A549 (cell line): Measurements from ENCODE around the gene KCNIP3. TPM values are rescaled to one million over a fixed set of nuclear protein-coding genes. Genes with fewer than 3 reads are reported as not detected.

ENCODE experiments used
- ATAC-seq, 2 experiments: fragments of 200-7000 bp in 1 of 2; fragments of >200 bp in 1 of 2; cut with Nextera tagmentation in 1 of 2; cut with Tn5 transposase in 1 of 2; 3 replicates each; pipeline versions ENCODE4 v1.8.0 to v1.9.1; 2018 to 2020; ENCODE audit warnings: mild to moderate bottlenecking in 1 of 2, moderate library complexity in 1 of 2
- CTCF ChIA-PET: fragments of 300-600 bp; sonication (Branson Sonifier 250); formaldehyde crosslinking; extraction: SDS; loops from one replicate; lab custom pipeline; 2021; ENCODE audit warnings: antibody characterized with exemption, inconsistent platforms; lab: Yijun Ruan, JAX
- POLR2A ChIA-PET: fragments of 350-600 bp; formaldehyde crosslinking; extraction: SDS; loops from one replicate; lab custom pipeline; 2021; ENCODE audit warnings: antibody characterized with exemption, inconsistent platforms; lab: Yijun Ruan, JAX
- DNase-seq, 2 experiments: peaks; one replicate each; pipeline versions ENCODE4 v3.0.0 to v3.0.0-alpha.2; 2011 to 2016; ENCODE audit warnings: low read depth in 1 of 2, low spot score in 1 of 2
- FAIRE-seq: peaks from 2 replicates; lab custom pipeline; 2011; peaks lifted over from hg19 to GRCh38; lab: Jason Lieb, UNC
- H3K27ac ChIP-seq, 2 experiments: fragments of >200 bp; sonication (Bioruptor Twin); formaldehyde crosslinking; 3 replicates each; pipeline ENCODE4 v1.5.1; 2016 to 2017
- H3K4me1 ChIP-seq: fragments of >200 bp; sonication (Bioruptor Twin); formaldehyde crosslinking; 3 replicates; pipeline ENCODE4 v1.6.1; 2016
- H3K4me2 ChIP-seq: fragments of >200 bp; sonication (Bioruptor Twin); formaldehyde crosslinking; 3 replicates; pipeline ENCODE4 v1.6.1; 2016
- H3K4me3 ChIP-seq: fragments of >200 bp; sonication (Bioruptor Twin); formaldehyde crosslinking; 3 replicates; pipeline ENCODE4 v1.5.1; 2016
- H3K9me3 ChIP-seq: fragments of >200 bp; sonication (Bioruptor Twin); formaldehyde crosslinking; 3 replicates; pipeline ENCODE4 v1.6.1; 2016
- BCL3 ChIP-seq: fragments of >200 bp; sonication (Bioruptor Twin); formaldehyde crosslinking; IDR thresholded peaks from 3 replicates; pipeline ENCODE4 v1.6.1; 2016
- BHLHE40 ChIP-seq: IDR thresholded peaks from 2 replicates; pipeline ENCODE4 v1.6.1; 2012; ENCODE audit warnings: low read depth, low read length, inconsistent platforms
- CBX2 ChIP-seq: fragments of 200-600 bp; sonication (generic); IDR thresholded peaks from 2 replicates; pipeline ENCODE4 v1.6.1; 2016; ENCODE audit warnings: low read depth, mild to moderate bottlenecking, borderline replicate concordance
- CHD2 ChIP-seq: fragments of 150-350 bp; IDR thresholded peaks from 2 replicates; pipeline ENCODE4 v1.6.1; 2014; ENCODE audit warnings: low read length; ENCODE audit not compliant: partially characterized antibody
- CTCF ChIP-seq: fragments of >200 bp; sonication (Bioruptor Twin); formaldehyde crosslinking; IDR thresholded peaks from 3 replicates; pipeline ENCODE4 v1.5.1; 2016
- ESRRA ChIP-seq: fragments of 150-350 bp; IDR thresholded peaks from 2 replicates; pipeline ENCODE4 v1.6.1; 2014; ENCODE audit warnings: mild to moderate bottlenecking, low read length, borderline replicate concordance
- FOSB ChIP-seq: fragments of 250-450 bp; sonication (Bioruptor Pico); IDR thresholded peaks from 2 replicates; pipeline ENCODE4 v1.5.0; 2020; ENCODE audit warnings: mild to moderate bottlenecking, moderate library complexity
- HOXB5 ChIP-seq: fragments of 250-450 bp; sonication (Bioruptor Pico); IDR thresholded peaks from 2 replicates; pipeline ENCODE4 v1.5.0; 2020; ENCODE audit warnings: mild to moderate bottlenecking, moderate library complexity
- KDM5A ChIP-seq: fragments of 200-600 bp; sonication (generic); IDR thresholded peaks from 2 replicates; pipeline ENCODE4 v1.6.1; 2016; ENCODE audit warnings: antibody characterized with exemption, mild to moderate bottlenecking
- MAFK ChIP-seq: fragments of 450-650 bp; IDR thresholded peaks from 2 replicates; pipeline ENCODE4 v1.6.1; 2014; ENCODE audit not compliant: partially characterized antibody
- MYC ChIP-seq: IDR thresholded peaks from 2 replicates; pipeline ENCODE4 v1.6.1; 2012; ENCODE audit warnings: mild to moderate bottlenecking, inconsistent platforms, low read length, improper control_type of control experiment, borderline replicate concordance
- NFE2L2 ChIP-seq: fragments of 150-350 bp; conservative IDR thresholded peaks from 2 replicates; pipeline ENCODE4 v1.6.1; 2014; ENCODE audit warnings: low read length
- NPAS2 ChIP-seq: fragments of 250-450 bp; sonication (Bioruptor Pico); IDR thresholded peaks from 2 replicates; pipeline ENCODE4 v1.8.0; 2022; ENCODE audit warnings: mild to moderate bottlenecking, moderate library complexity, borderline replicate concordance
- PHF8 ChIP-seq: fragments of 200-600 bp; sonication (generic); IDR thresholded peaks from 2 replicates; pipeline ENCODE4 v1.6.1; 2016; ENCODE audit warnings: low read depth, mild to moderate bottlenecking, antibody characterized with exemption, moderate library complexity, borderline replicate concordance
- REST ChIP-seq: fragments of 200-600 bp; sonication (generic); IDR thresholded peaks from 2 replicates; pipeline ENCODE4 v1.6.1; 2016; ENCODE audit warnings: antibody characterized with exemption, mild to moderate bottlenecking, moderate library complexity
- RNF2 ChIP-seq: fragments of 200-600 bp; sonication (generic); IDR thresholded peaks from 2 replicates; pipeline ENCODE4 v1.6.1; 2016; ENCODE audit warnings: low read depth, mild to moderate bottlenecking, antibody characterized with exemption, moderate library complexity, borderline replicate concordance
- USF2 ChIP-seq: fragments of 450-650 bp; IDR thresholded peaks from 2 replicates; pipeline ENCODE4 v1.6.1; 2014; ENCODE audit warnings: antibody characterized with exemption
- ZC3H11A ChIP-seq: fragments of 450-650 bp; IDR thresholded peaks from 2 replicates; pipeline ENCODE4 v1.6.1; 2014; ENCODE audit warnings: antibody characterized with exemption, mild to moderate bottlenecking
- ZNF302 ChIP-seq: fragments of 250-450 bp; sonication (Bioruptor Pico); IDR thresholded peaks from 2 replicates; pipeline ENCODE4 v1.9.0; 2021; ENCODE audit warnings: inconsistent platforms, mild to moderate bottlenecking, moderate library complexity
- WGBS: methylation state at CpG from one replicate; pipeline ENCODE4 v1.1.6; 2017; ENCODE audit errors: missing lambda C conversion rate; 5-methylcytosine and 5-hydroxymethylcytosine counted together
- polyA plus RNA-seq, 4 experiments: library from polyadenylated mRNA; depleted of rRNA in 3 of 4; stranded (reverse); fragments of >200 nt; fragmentation: RNase III in 1 of 4; extraction: RNeasy Plus Mini Kit Qiagen cat#74134 plus additional on column Dnase treatment in 1 of 4; gene quantifications; 2 replicates in 3 of 4; 3 replicates in 1 of 4; pipeline ENCODE4 v1.2.3, GENCODE V29; 2011 to 2017

The KCNIP3 gene
- polyA plus RNA-seq, 2 of the 4 experiments (the other 2 are of a cell fraction) = 0.13 to 0.84 TPM

- no peak for TF ChIP-seq ESRRA
Measured at GRCh38 chr2:95329401-95329800, 32.3 kb downstream of the KCNIP3 start (continued).

GRCh38 chr2:95329891-95330793 lies 33.0 kb downstream of the KCNIP3 start:
- POLR2A ChIA-PET = no interaction called here
- Histone ChIP-seq H3K4me1 (no peaks in the 10 kb centered on the region), H3K4me3 (no peak overlapping the region), H3K27ac (no peak overlapping the region), H3K9me3 (peaks cover 15% of the 10 kb centered on the region), H3K4me2 (no peak overlapping the region)
- no peak for DNase-seq
- ATAC-seq = peak in 1 of 2 experiments; percentile 22; a peak in 2 of 6 replicates
- 49% methylated on average over 21 of the region's 23 CpGs for WGBS
- CTCF ChIA-PET = interaction anchor here (2.5 kb wide), 1 partner anchor 15 kb away, joined by 15 read pairs; no protein-coding TSS in a partner anchor
- no peak for TF ChIP-seq CTCF
- no peak for TF ChIP-seq ESRRA
- TF ChIP-seq KDM5A = no peak
- no peak for TF ChIP-seq BHLHE40
- no peak for TF ChIP-seq MYC
- no peak for TF ChIP-seq HOXB5 (CRISPR knock-in tag)
- no peak for TF ChIP-seq FOSB (CRISPR knock-in tag)
- TF ChIP-seq REST = no peak
- TF ChIP-seq RNF2 = no peak
- TF ChIP-seq BCL3 = no peak
- no peak for TF ChIP-seq CBX2
- TF ChIP-seq ZC3H11A = no peak
- TF ChIP-seq ZNF302 (CRISPR knock-in tag) = no peak
- no peak for TF ChIP-seq PHF8
- no peak for TF ChIP-seq NFE2L2
- TF ChIP-seq, all 56 proteins: peak for 0
- no peak for FAIRE-seq

- no peak for DNase-seq
- no peaks in the 10 kb centered on the region for H3K4me1 ChIP-seq
- TF ChIP-seq USF2 (no peak), CHD2 (no peak), NPAS2 (CRISPR knock-in tag) (no peak), MAFK (no peak)
- TF ChIP-seq, all 56 proteins: peak for 0
- Histone ChIP-seq H3K27ac (no peak overlapping the region), H3K9me3 (peaks cover 8% of the 10 kb centered on the region; the same call in 2 of the 3 replicates), H3K4me2 (no peak overlapping the region), H3K4me3 (no peak overlapping the region)
- 62% methylated on average over 11 of the region's 11 CpGs for WGBS
- ATAC-seq (no peak), FAIRE-seq (no peak)
- ChIA-PET POLR2A (no interaction called here), CTCF (interaction anchor here (0.5 to 2.5 kb wide), 2 partner anchors 14 to 217 kb away, joined by 5 to 15 read pairs; no protein-coding TSS in a partner anchor)
Measured at GRCh38 chr2:95330794-95331338, 33.7 kb downstream of the KCNIP3 start.
